NCI-H1105 treated with DMSO at 0.1 percent for 48 hours (cell line): ENCODE data around the gene PSMA2.
"Not testable (repeated sequence)": the region's sequence is repeated elsewhere in the genome, so short reads cannot be mapped to it uniquely, and the experiment has no call there.

Experiments
- DNase-seq: peaks from one replicate; lab custom pipeline; 2025; lab: John Stamatoyannopoulos, UW

Gene PSMA2

DNA sequence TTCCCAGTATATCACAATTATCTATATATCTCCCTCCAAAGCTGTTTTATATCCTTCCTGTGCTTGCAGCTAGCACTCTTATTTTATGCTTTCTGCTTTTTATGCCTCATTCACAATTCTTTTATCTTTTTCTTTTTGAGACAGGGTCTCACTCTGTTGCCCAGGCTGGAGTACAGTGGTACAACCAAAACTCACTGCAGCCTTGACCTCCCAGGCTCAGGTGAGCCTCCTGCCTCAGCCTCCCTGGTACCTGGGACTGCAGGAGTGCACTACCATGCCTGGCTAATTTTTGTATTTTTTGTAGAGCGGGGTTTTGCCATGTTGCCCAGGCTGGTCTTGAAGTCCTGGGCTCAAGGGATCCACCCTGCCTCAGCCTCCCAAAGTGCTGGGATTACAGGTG lies 25.8 kb downstream of the PSMA2 start:
- no peak for DNase-seq

DNA sequence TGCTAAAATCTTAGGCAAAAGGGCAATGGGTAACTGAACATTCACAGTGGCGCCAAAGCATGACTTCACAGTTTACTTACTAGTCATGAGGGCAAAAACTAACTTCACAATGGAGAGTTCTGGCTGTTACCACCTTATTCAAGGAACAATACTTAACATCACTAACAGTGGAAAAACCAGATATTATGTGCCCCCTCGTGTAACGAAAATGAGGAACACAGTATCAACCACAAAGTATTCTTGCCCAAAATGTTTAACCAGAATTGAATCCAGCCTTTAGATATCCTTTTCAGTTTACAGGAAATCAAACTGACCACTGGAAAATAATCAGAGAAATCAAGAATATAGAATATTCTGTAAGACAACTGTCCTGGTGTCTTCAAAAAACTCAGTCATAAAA lies 29.6 kb downstream of the PSMA2 start:
- no peak for DNase-seq

DNA sequence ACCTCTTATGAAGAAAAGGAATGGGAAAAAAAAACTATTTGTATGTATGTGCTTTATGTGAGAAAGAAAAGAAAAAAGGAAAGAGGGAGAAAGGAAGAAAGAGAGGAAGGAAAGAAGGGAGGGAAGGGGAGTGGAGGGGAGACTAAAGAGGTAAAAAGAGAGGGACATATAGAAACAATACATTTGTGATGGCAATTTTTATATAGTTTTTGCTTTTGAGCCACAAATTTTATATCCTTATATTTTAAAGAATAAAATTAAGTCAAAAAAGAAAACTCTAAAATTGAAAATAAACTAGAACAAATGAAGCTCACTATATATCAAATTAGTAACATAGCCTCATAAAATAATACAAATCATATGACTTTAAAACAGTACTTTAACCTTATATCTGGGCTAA lies 31.1 kb downstream of the PSMA2 start:
- no peak for DNase-seq

DNA sequence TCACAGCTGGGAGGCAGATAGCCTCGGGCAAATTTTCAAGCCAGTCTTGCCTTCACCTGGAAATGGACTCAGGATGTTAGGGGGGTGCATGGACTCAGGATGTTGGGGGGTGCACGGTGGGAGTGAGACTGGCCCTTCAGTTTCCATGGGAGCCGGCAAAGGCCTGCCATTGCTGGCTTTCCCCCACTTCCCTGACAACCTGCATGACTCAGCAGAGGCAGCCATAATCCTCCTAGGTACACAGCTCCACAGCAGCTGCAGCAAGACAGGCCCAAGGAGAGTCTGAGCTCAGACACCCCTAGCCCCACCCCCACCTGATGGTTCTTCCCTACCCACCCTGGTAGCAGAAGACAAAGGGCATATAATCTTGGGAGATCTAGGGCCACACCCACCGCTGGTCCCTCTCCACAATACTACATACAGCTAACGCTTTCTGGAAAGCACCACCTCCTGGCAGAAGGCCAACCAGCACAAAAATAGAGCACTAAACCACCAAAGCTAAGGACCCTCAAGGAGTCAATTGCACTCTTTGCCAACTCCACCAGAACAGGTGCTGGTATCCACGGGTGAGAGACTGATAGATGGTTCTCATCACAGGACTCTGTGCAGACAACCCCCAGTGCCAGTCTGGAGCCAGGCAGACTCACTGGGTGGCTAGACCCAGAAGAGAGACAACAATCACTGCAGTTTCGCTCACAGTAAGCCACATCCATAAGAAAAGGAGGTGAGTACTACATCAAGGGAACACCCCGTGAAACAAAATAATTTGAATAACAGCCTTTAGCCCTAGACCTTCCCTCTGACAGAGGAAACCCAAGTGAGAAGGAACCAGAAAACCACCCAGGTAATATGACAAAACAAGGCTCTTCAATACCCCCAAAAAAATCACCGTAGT lies 38.4 kb downstream of the PSMA2 start:
- DNase-seq = peak; percentile 58

DNA sequence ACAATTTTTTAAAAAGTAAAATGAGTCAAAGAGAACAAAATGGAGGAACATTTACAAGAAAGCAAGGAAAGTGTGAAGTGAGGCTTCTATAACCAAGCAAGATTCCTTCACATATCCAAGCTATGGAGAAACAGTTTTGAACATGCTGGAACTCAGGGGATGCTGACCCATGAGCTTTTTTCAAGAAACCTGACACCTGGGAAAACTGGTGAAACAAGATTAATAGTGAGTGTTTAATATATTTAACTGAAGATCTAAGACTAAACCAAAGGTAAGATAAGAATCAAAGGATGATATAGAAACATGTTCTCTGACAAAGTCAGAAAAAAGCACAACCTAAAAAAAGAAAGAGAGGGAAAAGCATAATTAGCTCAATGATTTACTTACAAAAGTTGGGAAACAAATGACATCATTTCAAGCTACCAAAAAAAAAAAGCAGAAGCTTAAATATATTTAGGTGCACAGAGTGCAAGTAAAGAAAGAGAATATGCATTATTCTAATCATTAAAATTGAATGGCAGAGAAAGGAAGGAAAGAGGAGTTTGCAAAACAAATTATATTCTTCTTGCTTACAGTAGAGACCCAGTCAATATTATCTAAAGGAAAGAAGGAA lies 45.0 kb downstream of the PSMA2 start:
- no peak for DNase-seq

DNA sequence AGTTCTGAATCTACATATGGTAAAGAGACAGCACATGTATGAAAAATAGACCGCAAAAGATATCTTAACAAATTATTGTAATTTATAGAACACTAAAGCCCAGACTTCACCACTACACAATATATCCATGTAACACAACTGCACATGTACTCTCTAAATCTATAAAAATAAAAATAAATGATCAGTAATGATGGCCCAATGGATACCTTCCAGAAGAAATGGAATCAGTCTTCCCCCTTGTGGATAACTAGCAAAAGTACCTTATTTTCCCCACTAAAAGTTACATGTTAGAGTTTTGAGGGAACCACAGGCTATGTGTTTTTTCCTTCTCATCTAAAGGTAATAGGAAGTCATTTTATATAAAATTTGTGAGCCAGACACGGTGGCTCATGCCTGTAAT lies 45.8 kb downstream of the PSMA2 start:
- DNase-seq = no peak

DNA sequence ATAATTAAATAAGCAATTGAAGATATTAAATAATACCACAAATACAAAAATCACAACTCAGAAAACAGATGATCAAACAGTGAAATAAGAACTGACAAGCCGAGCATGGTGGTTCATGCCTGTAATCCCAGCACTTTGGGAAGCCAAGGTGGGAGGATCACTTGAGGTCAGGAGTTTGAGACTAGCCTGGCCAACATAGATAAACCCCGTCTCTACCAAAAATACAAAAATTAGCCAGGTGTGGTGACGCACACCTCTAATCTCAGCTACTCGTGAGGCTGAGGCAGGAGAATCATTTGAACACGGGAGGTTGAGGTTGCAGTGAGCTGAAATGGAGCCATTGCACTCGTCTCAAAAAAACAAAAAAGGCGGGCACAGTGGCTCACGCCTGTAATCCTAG lies 46.8 kb downstream of the PSMA2 start:
- DNase-seq = not testable (repeated sequence)

DNA sequence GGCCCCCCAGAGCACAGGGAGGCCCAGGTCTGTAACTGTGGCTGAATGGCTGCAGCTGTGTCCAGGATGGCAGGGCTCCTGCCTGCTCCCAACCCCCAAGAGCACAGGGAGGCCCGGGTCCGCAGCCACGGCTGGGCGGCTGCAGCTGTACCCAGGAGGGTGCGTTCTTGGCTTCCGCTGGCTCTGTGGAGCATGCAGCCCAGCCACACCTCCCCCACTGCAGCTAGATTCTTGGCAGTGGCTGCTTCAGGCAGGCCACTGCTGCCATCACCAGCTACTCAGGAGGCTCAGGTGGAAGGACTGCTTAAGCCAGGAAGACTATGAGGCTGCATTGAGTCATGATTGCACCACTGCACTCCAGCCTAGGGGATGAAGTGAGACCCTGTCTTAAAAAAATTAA lies 48.0 kb downstream of the PSMA2 start:
- DNase-seq = no peak

DNA sequence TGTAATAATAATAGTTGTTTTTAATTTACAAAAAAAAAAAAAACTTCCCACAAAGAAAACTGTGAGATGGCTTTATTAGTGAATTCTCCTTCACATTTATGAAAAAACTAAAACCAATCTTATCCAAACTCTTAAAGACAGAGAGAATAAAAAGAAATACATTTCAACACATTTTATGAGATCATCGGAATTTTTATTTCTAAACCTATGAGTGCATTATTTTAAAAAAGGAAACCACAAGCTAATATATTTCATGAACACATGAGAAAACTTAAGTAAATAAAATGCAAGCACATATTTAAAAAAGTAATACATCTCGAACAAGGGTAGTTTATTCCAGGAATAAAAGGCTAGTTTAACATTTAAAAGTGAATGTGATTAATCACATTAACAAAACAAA lies 51.6 kb downstream of the PSMA2 start:
- no peak for DNase-seq

DNA sequence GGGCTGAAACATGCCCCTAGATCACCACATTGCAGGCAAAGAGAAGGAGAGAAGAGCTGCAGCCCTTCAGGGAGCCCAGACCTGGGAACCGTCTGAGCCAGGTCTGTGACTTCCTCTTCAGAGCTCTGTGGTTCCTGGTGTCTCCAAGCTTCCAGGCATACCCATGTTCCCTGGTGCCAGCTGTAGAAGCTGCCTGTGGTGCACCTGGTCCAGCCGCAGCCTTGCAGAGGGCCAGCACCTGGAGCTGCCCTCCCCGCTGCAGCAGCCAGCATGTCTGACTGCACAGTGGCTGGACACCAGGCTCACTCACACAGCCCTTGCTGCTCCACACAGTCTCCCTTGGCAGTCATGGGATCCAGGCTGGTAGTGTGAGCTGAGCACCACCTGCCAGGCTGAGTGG lies 53.7 kb downstream of the PSMA2 start:
- DNase-seq = no peak

DNA sequence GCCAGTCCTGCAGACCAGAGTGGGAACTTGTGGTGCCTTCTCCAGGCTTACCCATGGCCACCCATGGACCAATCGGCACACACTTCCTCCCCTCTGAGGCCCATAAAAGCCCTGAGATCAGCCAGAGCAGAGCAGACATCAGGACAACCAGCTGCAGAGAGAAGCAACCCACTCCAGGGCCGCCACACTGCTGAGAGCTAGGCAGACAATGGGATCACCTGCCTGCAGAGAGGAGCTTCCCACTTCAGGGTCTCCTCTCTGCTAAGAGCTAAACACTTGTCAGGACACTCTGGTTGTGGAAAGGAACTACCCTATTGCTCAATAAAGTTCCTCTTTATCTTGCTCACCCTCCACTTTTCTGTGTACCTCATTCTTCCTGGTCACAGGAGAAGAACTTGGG lies 54.1 kb downstream of the PSMA2 start:
- no peak for DNase-seq

DNA sequence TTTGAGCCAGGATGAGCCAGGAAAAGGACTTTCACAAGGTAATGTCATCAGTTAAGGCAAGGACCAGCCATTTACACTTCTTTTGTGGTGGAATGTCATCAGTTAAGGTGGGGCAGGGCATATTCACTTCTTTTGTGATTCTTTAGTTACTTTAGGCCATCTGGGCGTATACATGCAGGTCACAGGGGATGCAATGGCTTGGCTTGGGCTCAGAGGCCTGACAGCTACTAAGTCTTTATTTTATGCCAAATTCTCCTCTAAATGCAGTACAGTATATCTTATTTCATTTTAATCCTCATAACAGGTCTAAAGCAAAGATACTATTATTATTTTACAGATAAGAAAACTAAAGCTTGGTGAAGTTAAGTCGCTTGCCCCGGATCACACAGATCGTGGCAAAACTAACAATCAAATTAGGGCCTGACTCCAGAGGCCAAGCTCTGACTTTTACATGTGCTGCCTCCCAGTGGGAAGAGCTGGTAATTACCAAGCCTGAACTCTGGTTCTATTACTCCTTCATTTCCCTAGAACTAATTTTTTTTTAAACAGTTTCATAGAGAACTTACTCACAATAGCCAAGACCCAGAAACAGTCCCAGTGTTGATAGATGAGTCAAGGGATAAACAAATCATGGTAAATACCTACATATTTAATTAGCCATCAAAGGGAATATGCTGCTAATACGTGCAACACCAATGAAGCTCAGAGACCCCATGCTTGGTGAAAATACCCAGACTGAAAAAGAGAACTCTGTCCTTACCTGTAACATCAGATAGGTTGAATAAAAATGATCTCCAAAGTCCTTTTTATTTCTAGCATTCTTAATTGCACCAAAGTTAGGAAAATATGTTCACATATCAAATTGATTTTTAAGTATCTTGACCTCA lies 55.5 kb downstream of the PSMA2 start:
- peak; percentile 42 for DNase-seq

DNA sequence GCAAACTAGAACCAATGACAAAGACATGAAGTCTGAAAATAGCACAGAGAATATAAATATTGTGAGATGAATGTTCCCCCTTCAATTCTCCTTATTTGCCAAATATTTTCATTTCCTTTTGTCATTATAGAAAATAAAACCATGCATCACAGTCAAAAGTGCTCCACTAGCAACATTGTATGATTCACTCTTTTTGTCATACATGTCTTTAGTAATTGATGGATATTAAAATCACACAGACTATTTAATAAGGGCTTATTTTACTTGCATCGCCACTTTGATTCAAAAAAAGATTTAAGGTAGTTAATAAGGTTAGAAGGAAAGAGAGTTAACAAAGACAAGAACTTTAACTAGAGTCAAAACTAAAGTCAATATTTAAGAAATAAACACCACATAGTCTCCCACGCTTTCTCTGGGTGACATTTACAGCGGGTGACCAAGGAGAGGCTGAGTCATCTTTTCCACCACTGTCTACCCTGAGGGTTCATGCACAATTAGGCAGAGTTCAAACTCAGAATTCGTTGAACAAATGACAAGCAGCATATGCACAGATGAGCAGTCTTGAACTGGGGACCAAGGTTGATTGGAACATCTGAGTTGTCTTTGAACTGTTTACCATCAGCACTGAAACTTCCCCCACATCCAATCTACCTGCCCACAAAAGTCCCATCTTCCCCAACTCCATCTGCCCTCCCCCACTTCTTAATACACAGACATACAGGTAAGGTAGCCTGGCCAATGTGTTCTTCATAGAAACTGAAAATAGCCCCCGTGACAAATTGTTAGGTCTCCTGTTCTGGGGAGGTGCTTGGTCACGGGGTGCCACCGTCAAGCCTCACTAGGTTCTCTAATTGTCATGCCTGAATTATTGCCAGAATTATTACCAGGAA lies 62.6 kb downstream of the PSMA2 start:
- DNase-seq = no peak

DNA sequence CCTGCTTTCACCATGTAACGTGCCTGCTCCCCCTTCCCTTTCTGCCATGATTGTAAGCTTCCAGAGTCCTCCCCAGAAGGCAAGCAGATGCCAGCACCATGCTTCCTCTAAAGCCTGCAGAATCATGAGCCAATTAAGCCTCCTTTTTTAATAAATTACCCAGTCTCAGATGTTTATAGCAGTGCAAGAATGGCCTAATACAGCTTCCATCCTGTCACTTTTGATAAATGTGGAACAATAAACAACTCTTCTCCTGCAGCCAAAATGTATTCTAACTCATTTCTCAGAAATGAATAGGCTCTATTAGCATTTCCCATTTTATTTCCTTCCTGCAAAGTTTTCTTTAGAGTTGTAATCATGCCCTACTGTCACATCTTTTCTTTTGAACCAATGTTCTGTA lies 63.5 kb downstream of the PSMA2 start:
- DNase-seq = no peak
